T-helper 2 cell treated with Interferon-gamma antibody and Interleukin-4, amounts not matched to agents 5 μg/mL and 100 μg/mL, for 36 hours (primary cell): ENCODE data around the gene CC2D2A.
A peak's percentile ranks its signal among the peaks of the same experiment; 100 is the strongest.

Experiments
- DNase-seq: peaks from one replicate; pipeline ENCODE4 v3.0.0; 2021; ENCODE audit warnings: low spot score
- H3K27ac Mint-ChIP-seq: one replicate; pipeline ENCODE4 v1.8.0; 2021; ENCODE audit warnings: mild to moderate bottlenecking, mixed read lengths
- H3K27me3 Mint-ChIP-seq: one replicate; pipeline ENCODE4 v1.8.0; 2021; ENCODE audit warnings: low read depth, mixed read lengths
- H3K36me3 Mint-ChIP-seq: one replicate; pipeline ENCODE4 v1.8.0; 2021; ENCODE audit warnings: low read depth, mixed read lengths
- H3K4me1 Mint-ChIP-seq: one replicate; pipeline ENCODE4 v1.8.0; 2021; ENCODE audit warnings: low read depth, mixed read lengths
- H3K4me3 Mint-ChIP-seq: one replicate; pipeline ENCODE4 v1.8.0; 2022; ENCODE audit warnings: mild to moderate bottlenecking, moderate library complexity, mixed read lengths
- H3K9me3 Mint-ChIP-seq: one replicate; pipeline ENCODE4 v1.8.0; 2021; ENCODE audit warnings: mixed read lengths

Gene CC2D2A

DNA sequence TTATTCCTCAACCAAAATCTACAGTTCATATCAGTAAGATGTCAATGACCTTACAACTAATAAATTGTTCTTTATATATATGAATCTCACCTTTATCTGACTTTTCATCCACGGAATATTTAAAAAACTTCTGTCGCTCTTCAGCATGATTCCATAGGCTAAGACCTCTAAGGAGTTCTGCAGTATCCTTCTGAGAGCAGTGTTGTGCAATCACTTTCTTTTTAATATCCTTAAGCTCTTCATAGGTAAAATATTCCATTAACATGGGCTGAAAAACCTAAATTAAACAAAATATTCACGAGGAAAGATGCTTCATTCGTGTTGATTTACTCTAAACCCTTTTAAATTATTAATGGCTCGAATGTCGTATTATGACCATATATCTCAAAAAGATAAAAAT, 168.7 kb downstream of the CC2D2A start:
- H3K36me3 Mint-ChIP-seq = peaks cover 36% of the 10 kb centered on the region
- no peaks in the 10 kb centered on the region for H3K4me1 Mint-ChIP-seq
- H3K27ac Mint-ChIP-seq = no peak overlapping the region
- H3K27me3 Mint-ChIP-seq = no peaks in the 10 kb centered on the region
- H3K9me3 Mint-ChIP-seq = no peaks in the 10 kb centered on the region
- DNase-seq = no peak
- no peak overlapping the region for H3K4me3 Mint-ChIP-seq

DNA sequence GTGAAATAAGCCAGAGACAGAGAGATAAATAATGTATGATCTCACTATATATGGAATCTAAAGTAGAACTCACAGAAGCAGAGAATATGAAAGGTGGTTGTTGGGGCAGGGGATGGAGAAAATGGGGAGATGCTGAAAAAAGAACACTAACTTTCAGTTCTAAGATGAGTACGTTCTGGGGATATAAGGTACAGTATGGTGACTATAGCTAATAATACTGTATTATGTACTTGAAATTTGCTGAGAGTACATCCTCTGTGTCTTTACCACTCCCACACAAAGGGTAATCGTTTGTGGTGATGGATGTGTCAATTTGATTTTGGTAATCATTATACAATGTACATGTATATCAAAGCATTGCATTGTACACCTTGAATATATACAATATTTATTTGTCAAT, 178.9 kb downstream of the CC2D2A start:
- Mint-ChIP-seq H3K36me3 (peaks cover 9% of the 10 kb centered on the region), H3K9me3 (no peaks in the 10 kb centered on the region), H3K4me1 (peaks cover 49% of the 10 kb centered on the region), H3K4me3 (no peak overlapping the region), H3K27ac (no peak overlapping the region), H3K27me3 (no peaks in the 10 kb centered on the region)
- DNase-seq = no peak

DNA sequence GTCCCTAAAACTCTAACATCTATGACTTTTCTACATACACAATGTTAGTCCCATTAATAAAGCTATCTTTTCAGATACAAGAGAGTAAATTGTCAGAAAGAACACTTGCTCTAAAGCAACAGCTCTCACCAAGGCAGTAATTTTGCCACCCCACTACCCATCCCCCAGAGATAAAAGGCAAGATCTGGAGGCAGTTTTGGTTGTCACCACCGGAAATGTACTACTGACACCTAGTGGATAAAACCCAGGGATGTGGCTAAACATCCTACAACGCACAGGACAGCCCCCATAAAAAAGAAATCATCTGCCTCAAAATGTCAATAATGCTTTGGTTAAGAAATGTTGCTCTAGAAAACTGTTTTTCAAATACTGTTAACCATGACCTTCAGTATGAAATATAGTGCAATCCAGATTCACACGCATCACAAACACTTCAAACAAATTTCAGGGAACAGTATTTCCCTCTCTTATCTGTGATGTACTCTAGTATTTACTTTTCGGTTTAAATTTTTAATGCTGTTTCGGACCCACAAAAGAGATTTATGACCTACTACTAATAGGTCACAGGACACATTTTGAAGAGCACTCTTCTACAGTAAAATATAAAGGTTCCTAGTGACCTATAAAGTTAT, 180.3 kb downstream of the CC2D2A start:
- peaks cover 52% of the 10 kb centered on the region for H3K4me1 Mint-ChIP-seq
- peak overlapping the region; percentile 56 for H3K27ac Mint-ChIP-seq
- H3K27me3 Mint-ChIP-seq = no peaks in the 10 kb centered on the region
- H3K36me3 Mint-ChIP-seq = peaks cover 8% of the 10 kb centered on the region
- H3K4me3 Mint-ChIP-seq = peak overlapping the region; percentile 60
- DNase-seq = peak; percentile 59
- no peaks in the 10 kb centered on the region for H3K9me3 Mint-ChIP-seq
